Thyroid gland (tissue), 4 donors: Measurements from ENCODE around the gene PLXDC2. TPM values are rescaled to one million over a fixed set of nuclear protein-coding genes. Genes with fewer than 3 reads are reported as not detected.
A peak's percentile ranks its signal among the peaks of the same experiment; 100 is the strongest.

Experiments used
- DNase-seq, 2 donors: peaks; one replicate each; pipeline ENCODE4 v3.0.0-alpha.2; 2019
- H3K27ac ChIP-seq, 3 donors: fragments of 200-600 bp; sonication (generic); 1 replicate in 2 of 3; 2 replicates in 1 of 3; pipeline ENCODE4 v1.5.1; 2016 to 2019; ENCODE audit warnings: mild to moderate bottlenecking in 1 of 3, moderate library complexity in 1 of 3
- H3K27me3 ChIP-seq: fragments of 200-600 bp; sonication (generic); one replicate; pipeline ENCODE4 v1.5.1; 2019
- H3K36me3 ChIP-seq, 2 donors: fragments of 200-600 bp; sonication (generic); one replicate each; pipeline ENCODE4 v1.5.1; 2016 to 2019
- H3K4me1 ChIP-seq, 2 donors: fragments of 200-600 bp; sonication (generic); one replicate each; pipeline ENCODE4 v1.5.1; 2017 to 2019
- H3K4me3 ChIP-seq, 3 donors: fragments of 200-600 bp; sonication (generic); replicated peaks in 1 of 3; 1 replicate in 2 of 3; 2 replicates in 1 of 3; pipeline ENCODE4 v1.5.1; 2016; ENCODE audit warnings: mild to moderate bottlenecking in 1 of 3
- H3K9me3 ChIP-seq: fragments of 200-600 bp; sonication (generic); one replicate; pipeline ENCODE4 v1.5.1; 2017
- POLR2A ChIP-seq, 2 donors: fragments of 450-650 bp; IDR thresholded peaks; one replicate each; pipeline ENCODE4 v1.6.1; 2017; ENCODE audit warnings: antibody characterized with exemption in 2 of 2, mild to moderate bottlenecking in 2 of 2, moderate library complexity in 1 of 2
- WGBS, 2 donors: methylation state at CpG; one replicate each; pipeline ENCODE4 v1.1.5; 2017; 5-methylcytosine and 5-hydroxymethylcytosine counted together
- intact Hi-C: fragments of 100-400 bp; cut with DNase I; formaldehyde crosslinking; loops from one replicate; pipeline ENCODE4 v1.15.1; 2023
- total RNA-seq, 4 donors: library from RNA; depleted of rRNA; stranded (reverse); fragments of >200 nt; gene quantifications; one replicate each; pipeline ENCODE4 v1.2.3, GENCODE V29; 2016
- TF ChIP-seq, protein P1 (sequence below), 6 experiments: fragments of 200-600 bp in 3 of 6; fragments of 450-650 bp in 3 of 6; sonication (generic) in 3 of 6; IDR thresholded peaks; one replicate each; pipeline ENCODE4 v1.5.1; 2016 to 2019; ENCODE audit warnings: antibody characterized with exemption in 6 of 6, mild to moderate bottlenecking in 2 of 6, inconsistent platforms in 1 of 6, moderate library complexity in 1 of 6

Gene PLXDC2
- total RNA-seq, 4 donors from 2014 or later, result 44.6 to 91.0 (median 47.6) TPM

GRCh38 chr10:19931894-19932590 is 115.8 kb downstream of the PLXDC2 start:
- H3K27me3 ChIP-seq, result no peaks in the 10 kb centered on the region
- intact Hi-C loops, result loop anchor here (10.0 kb wide), 1 partner anchor 107 kb away; no protein-coding TSS in a partner anchor
- no peaks in the 10 kb centered on the region for H3K9me3 ChIP-seq
- no peak for DNase-seq
- H3K4me1 ChIP-seq, result peaks cover 17 to 18% of the 10 kb centered on the region in 2 donors
- peak overlapping the region; percentile 56 to 71 (median 58) for H3K27ac ChIP-seq
- TF ChIP-seq POLR2A (IDR thresholded peaks at IDR 0.05), result no peak
- TF ChIP-seq, protein P1, sequence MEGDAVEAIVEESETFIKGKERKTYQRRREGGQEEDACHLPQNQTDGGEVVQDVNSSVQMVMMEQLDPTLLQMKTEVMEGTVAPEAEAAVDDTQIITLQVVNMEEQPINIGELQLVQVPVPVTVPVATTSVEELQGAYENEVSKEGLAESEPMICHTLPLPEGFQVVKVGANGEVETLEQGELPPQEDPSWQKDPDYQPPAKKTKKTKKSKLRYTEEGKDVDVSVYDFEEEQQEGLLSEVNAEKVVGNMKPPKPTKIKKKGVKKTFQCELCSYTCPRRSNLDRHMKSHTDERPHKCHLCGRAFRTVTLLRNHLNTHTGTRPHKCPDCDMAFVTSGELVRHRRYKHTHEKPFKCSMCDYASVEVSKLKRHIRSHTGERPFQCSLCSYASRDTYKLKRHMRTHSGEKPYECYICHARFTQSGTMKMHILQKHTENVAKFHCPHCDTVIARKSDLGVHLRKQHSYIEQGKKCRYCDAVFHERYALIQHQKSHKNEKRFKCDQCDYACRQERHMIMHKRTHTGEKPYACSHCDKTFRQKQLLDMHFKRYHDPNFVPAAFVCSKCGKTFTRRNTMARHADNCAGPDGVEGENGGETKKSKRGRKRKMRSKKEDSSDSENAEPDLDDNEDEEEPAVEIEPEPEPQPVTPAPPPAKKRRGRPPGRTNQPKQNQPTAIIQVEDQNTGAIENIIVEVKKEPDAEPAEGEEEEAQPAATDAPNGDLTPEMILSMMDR (IDR thresholded peaks at IDR 0.05), result no peak
- no peak overlapping the region for H3K4me3 ChIP-seq
- no peaks in the 10 kb centered on the region for H3K36me3 ChIP-seq
- 52 to 63% methylated on average over 4 of the region's 4 CpGs for WGBS, 2 donors

DNA sequence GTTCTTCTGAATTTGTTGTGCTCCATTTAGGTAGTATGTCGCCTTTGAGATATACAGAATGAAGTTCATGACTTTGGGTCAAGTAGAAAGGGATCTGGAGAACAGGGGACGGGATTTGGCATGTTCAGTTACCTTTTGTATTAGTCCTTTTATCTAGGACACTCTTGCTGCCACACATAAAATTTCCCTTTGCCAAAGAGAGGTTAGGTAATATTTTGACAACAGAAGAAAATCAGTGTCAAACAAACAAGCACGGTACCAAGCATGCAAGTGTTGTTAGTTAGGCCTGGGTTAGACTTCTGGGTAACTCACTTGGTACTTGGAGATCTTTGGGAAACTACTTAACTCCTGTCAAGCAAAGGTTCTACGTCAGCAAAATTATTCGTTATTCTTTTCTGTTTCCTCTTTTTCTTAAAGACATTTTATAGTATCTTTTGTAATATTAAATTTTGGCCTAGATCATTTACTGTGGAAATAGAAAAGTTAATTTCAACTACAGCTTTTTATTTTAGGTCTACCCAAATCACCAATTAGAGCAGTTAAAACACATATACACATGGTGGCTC is 116.7 kb downstream of the PLXDC2 start:
- 90 to 94% methylated on average over 5 of the region's 5 CpGs for WGBS, 2 donors
- no peak overlapping the region for H3K4me3 ChIP-seq
- H3K36me3 ChIP-seq, result no peaks in the 10 kb centered on the region
- H3K9me3 ChIP-seq, result no peaks in the 10 kb centered on the region
- TF ChIP-seq POLR2A (IDR thresholded peaks at IDR 0.05), result no peak
- TF ChIP-seq, protein P1 (IDR thresholded peaks at IDR 0.05), result no peak
- intact Hi-C loops, result loop anchor here (10.0 kb wide), 1 partner anchor 108 kb away; no protein-coding TSS in a partner anchor
- DNase-seq, result no peak
- H3K4me1 ChIP-seq, result peaks cover 17 to 18% of the 10 kb centered on the region in 2 donors
- no peaks in the 10 kb centered on the region for H3K27me3 ChIP-seq
- peak overlapping the region in 2 of 3 donors; percentile 58 to 71 for H3K27ac ChIP-seq

- no peaks in the 10 kb centered on the region for H3K27me3 ChIP-seq
- DNase-seq, result no peak
- H3K4me1 ChIP-seq, result peaks cover 17 to 18% of the 10 kb centered on the region in 2 donors
- 96 to 99% methylated on average over 3 of the region's 3 CpGs for WGBS, 2 donors
- no peaks in the 10 kb centered on the region for H3K9me3 ChIP-seq
- no peak overlapping the region for H3K4me3 ChIP-seq
- no peaks in the 10 kb centered on the region for H3K36me3 ChIP-seq
- intact Hi-C loops, result loop anchor here (10.0 kb wide), 1 partner anchor 109 kb away; no protein-coding TSS in a partner anchor
- no peak overlapping the region for H3K27ac ChIP-seq
- TF ChIP-seq POLR2A (IDR thresholded peaks at IDR 0.05), result no peak
- TF ChIP-seq, protein P1 (IDR thresholded peaks at IDR 0.05), result no peak
Measured at GRCh38 chr10:19933772-19934171, 117.5 kb downstream of the PLXDC2 start.

DNA sequence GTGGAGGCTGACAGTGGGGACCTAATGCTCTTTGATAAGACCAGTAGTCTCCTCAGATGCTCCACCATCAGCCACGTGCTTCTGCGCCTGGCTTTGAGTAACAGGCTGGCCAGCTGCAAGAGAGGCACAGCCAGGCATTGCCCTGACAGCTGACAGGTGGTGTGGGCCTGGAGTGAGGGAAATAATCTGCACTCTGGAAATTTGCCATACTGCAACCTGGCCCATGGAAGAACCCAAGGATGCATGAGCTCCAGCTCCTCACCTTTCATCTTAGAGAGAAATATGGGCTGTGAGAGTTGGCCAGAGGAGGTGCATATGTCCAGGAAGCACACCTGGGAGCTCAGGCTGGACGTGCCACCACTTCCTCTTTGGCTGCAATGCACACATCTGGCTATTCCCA is 118.9 kb downstream of the PLXDC2 start:
- Histone ChIP-seq H3K36me3 (no peaks in the 10 kb centered on the region), H3K9me3 (no peaks in the 10 kb centered on the region), H3K27ac (no peak overlapping the region), H3K27me3 (no peaks in the 10 kb centered on the region), H3K4me1 (peaks cover 17 to 18% of the 10 kb centered on the region in 2 donors), H3K4me3 (no peak overlapping the region)
- 63 to 82% methylated on average over 3 of the region's 3 CpGs for WGBS, 2 donors
- intact Hi-C loops, result loop anchor here (10.0 kb wide), 1 partner anchor 110 kb away; no protein-coding TSS in a partner anchor
- DNase-seq, result no peak
- no peak for TF ChIP-seq POLR2A (IDR thresholded peaks at IDR 0.05)
- TF ChIP-seq, protein P1 (IDR thresholded peaks at IDR 0.05), result no peak

- H3K27ac ChIP-seq, result no peak overlapping the region
- no peak overlapping the region for H3K4me3 ChIP-seq
- H3K27me3 ChIP-seq, result no peaks in the 10 kb centered on the region
- no peak for TF ChIP-seq POLR2A (IDR thresholded peaks at IDR 0.05)
- TF ChIP-seq, protein P1 (IDR thresholded peaks at IDR 0.05), result no peak
- H3K9me3 ChIP-seq, result no peaks in the 10 kb centered on the region
- H3K4me1 ChIP-seq, result peaks cover 9 to 11% of the 10 kb centered on the region in 2 donors
- no peaks in the 10 kb centered on the region for H3K36me3 ChIP-seq
- DNase-seq, result no peak
- WGBS, 2 donors, result 93 to 100% methylated on average over 2 of the region's 2 CpGs
- intact Hi-C loops, result loop anchor here (10.0 kb wide), 1 partner anchor 111 kb away; no protein-coding TSS in a partner anchor
Measured at GRCh38 chr10:19936289-19936688, 120.1 kb downstream of the PLXDC2 start.
